GM23248 (cell line): Measurements from ENCODE around the gene SMG1. TPM values are rescaled to one million over a fixed set of nuclear protein-coding genes. Genes with fewer than 3 reads are reported as not detected.
"Not testable (repeated sequence)": the region's sequence is repeated elsewhere in the genome, so short reads cannot be mapped to it uniquely, and the experiment has no call there.

ENCODE experiments used
- DNase-seq: peaks from one replicate; pipeline ENCODE4 v3.0.0-alpha.2; 2015
- H2AFZ ChIP-seq: fragments of 200-600 bp; sonication (generic); 2 replicates; pipeline ENCODE4 v1.6.1; 2016; ENCODE audit warnings: antibody characterized with exemption
- H3F3A ChIP-seq: fragments of 200-600 bp; sonication (generic); 2 replicates; pipeline ENCODE4 v1.6.1; 2016; ENCODE audit warnings: mild to moderate bottlenecking, antibody characterized with exemption, mixed run types; ENCODE audit not compliant: insufficient read depth
- H3K27ac ChIP-seq: fragments of 200-600 bp; sonication (generic); 2 replicates; pipeline ENCODE4 v1.5.1; 2016; ENCODE audit warnings: mild to moderate bottlenecking
- H3K27me3 ChIP-seq: fragments of 200-600 bp; sonication (generic); replicated peaks from 2 replicates; pipeline ENCODE4 v1.6.1; 2016; ENCODE audit warnings: mild to moderate bottlenecking; ENCODE audit not compliant: insufficient read depth
- H3K36me3 ChIP-seq: fragments of 200-600 bp; sonication (generic); 2 replicates; pipeline ENCODE4 v1.6.1; 2016; ENCODE audit warnings: low read depth, mild to moderate bottlenecking
- H3K4me1 ChIP-seq: fragments of 200-600 bp; sonication (generic); 2 replicates; pipeline ENCODE4 v1.6.1; 2016; ENCODE audit warnings: mild to moderate bottlenecking; ENCODE audit not compliant: insufficient read depth
- H3K4me2 ChIP-seq: fragments of 200-600 bp; sonication (generic); one replicate; pipeline ENCODE4 v1.6.1; 2016; ENCODE audit warnings: mild to moderate bottlenecking; ENCODE audit not compliant: unreplicated experiment
- H3K4me3 ChIP-seq: fragments of 200-600 bp; sonication (generic); 2 replicates; pipeline ENCODE4 v1.5.1; 2016; ENCODE audit warnings: mild to moderate bottlenecking
- H3K79me2 ChIP-seq: fragments of 200-600 bp; sonication (generic); 2 replicates; pipeline ENCODE4 v1.6.1; 2016; ENCODE audit warnings: mild to moderate bottlenecking; ENCODE audit not compliant: insufficient read depth
- H3K9ac ChIP-seq: fragments of 200-600 bp; sonication (generic); 2 replicates; pipeline ENCODE4 v1.6.1; 2016; ENCODE audit warnings: mild to moderate bottlenecking
- H3K9me2 ChIP-seq: fragments of 200-600 bp; sonication (generic); 2 replicates; pipeline ENCODE4 v1.6.1; 2016; ENCODE audit warnings: mixed run types, mild to moderate bottlenecking, moderate library complexity; ENCODE audit not compliant: insufficient read depth
- H3K9me3 ChIP-seq: fragments of 200-600 bp; sonication (generic); one replicate; pipeline ENCODE4 v1.6.1; 2017; ENCODE audit warnings: low read depth
- H4K20me1 ChIP-seq: fragments of 200-600 bp; sonication (generic); 2 replicates; pipeline ENCODE4 v1.6.0; 2016; ENCODE audit not compliant: insufficient read depth
- EZH2 ChIP-seq: fragments of 200-600 bp; sonication (generic); IDR thresholded peaks from 2 replicates; pipeline ENCODE4 v1.6.1; 2018; ENCODE audit warnings: antibody characterized with exemption, mild to moderate bottlenecking; ENCODE audit not compliant: insufficient read depth, poor library complexity, severe bottlenecking
- EZH2phosphoT487 ChIP-seq: fragments of 200-600 bp; sonication (generic); IDR thresholded peaks from 2 replicates; pipeline ENCODE4 v1.6.1; 2018; ENCODE audit warnings: antibody characterized with exemption, moderate library complexity, mild to moderate bottlenecking, low read depth; ENCODE audit not compliant: insufficient read depth
- WGBS, 2 experiments: methylation state at CpG; one replicate each; pipeline ENCODE4 v1.1.6; 2015 to 2017; ENCODE audit warnings: low lambda C conversion rate in 2 of 2, low coverage in 1 of 2; ENCODE audit errors: missing lambda C conversion rate in 2 of 2; 5-methylcytosine and 5-hydroxymethylcytosine counted together
- in situ Hi-C: fragments of 300-500 bp; cut with MboI; formaldehyde crosslinking; loops from 2 replicates; pipeline ENCODE4 v1.15.0; 2020
- polyA plus RNA-seq: library from polyadenylated mRNA; unstranded; fragments of >200 nt; fragmentation: Nextera tagmentation; extraction: Ambion mirVana; gene quantifications from 2 replicates; pipeline ENCODE4 v1.2.1, GENCODE V29; 2016
- total RNA-seq: library from RNA; depleted of rRNA; stranded (reverse); fragments of >200 nt; shearing (Covaris generic); gene quantifications from 2 replicates; pipeline ENCODE4 v1.2.3, GENCODE V29; 2014

Gene SMG1
- total and polyA plus RNA-seq, 2 experiments from 2014 or later = 9.3 to 37.1 TPM

DNA sequence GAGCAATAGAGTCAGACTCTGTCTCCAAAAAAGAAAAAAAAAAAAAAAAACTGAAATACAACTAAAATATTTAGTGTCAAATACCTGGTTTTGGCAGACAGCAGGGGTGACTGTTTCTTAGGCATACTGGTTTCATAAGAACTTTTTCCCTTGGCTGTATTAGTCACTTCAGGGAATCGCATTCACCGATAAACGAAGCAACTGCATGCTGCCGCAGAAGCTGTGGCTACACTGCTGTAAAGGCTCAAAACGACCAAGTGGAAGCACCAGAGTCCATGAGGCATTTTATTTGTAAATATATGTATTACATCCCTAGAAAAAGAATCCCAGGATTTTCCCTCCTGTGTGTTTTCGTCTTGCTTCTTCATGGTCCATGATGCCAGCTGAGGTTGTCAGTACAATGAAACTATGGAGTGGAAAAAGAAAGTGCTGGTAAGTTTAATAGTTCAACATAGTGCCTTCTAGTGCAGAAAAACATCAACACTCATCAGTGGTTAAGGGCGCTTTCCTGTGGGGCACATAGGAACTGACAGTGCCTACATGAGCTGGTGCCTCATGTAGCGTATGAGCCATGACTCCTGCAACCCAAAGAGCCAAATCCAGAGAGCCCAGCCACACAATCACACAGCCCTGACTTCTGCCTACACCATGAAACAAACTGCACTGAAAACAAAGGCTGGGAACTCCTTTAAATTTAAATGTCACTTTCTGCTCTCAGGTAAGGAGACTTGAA is 143.3 kb downstream of the SMG1 start:
- no peak overlapping the region for H2AFZ ChIP-seq
- DNase-seq = no peak
- no peak overlapping the region for H3K9ac ChIP-seq
- TF ChIP-seq EZH2 (no peak), EZH2phosphoT487 (no peak)
- H3F3A ChIP-seq = peaks cover 45% of the 10 kb centered on the region
- no peaks in the 10 kb centered on the region for H3K9me2 ChIP-seq
- H4K20me1 ChIP-seq = peaks cover 41% of the 10 kb centered on the region; the same call in 1 of the 2 replicates
- H3K4me3 ChIP-seq = no peak overlapping the region
- no peaks in the 10 kb centered on the region for H3K9me3 ChIP-seq
- in situ Hi-C loops = no loop called here
- H3K27me3 ChIP-seq = no peaks in the 10 kb centered on the region
- no peak overlapping the region for H3K4me2 ChIP-seq
- peaks cover 48% of the 10 kb centered on the region for H3K36me3 ChIP-seq
- WGBS, 2 experiments = 91 to 96% methylated on average over 8 of the region's 8 CpGs
- peaks cover 57% of the 10 kb centered on the region for H3K79me2 ChIP-seq
- H3K27ac ChIP-seq = no peak overlapping the region
- peaks cover 17% of the 10 kb centered on the region for H3K4me1 ChIP-seq

DNA sequence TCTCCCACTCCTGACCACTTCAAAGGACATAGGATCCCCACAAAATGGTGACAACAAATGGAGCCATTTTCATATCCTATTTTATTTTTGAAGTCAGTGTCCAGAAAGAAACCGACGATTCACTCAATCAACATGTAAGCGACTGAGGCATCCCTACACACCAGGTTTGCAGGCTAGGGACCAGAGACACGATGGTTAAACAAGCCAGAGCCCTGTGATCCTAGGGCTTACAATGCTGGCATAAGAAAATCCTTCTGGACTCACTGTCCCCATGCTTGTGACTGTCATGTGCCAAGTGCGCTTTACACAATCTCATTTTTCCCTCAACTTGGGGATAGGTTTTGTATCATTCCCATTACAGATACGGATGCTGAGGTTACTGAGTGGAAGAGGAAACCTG is 145.0 kb downstream of the SMG1 start:
- H3K4me2 ChIP-seq, H2AFZ ChIP-seq, H3K27ac ChIP-seq, H3K9me2 ChIP-seq, in situ Hi-C loops, H3K4me3 ChIP-seq, H3K27me3 ChIP-seq, H3K9ac ChIP-seq, H3K9me3 ChIP-seq, DNase-seq: not testable (repeated sequence)
- peaks cover 33% of the 10 kb centered on the region; the same call in 1 of the 2 replicates for H4K20me1 ChIP-seq
- peaks cover 41% of the 10 kb centered on the region for H3K79me2 ChIP-seq
- H3K4me1 ChIP-seq = peaks cover 11% of the 10 kb centered on the region; the same call in 1 of the 2 replicates
- 41 to 57% methylated on average over 5 to 6 of the region's 6 CpGs for WGBS, 2 experiments
- H3K36me3 ChIP-seq = peaks cover 38% of the 10 kb centered on the region
- H3F3A ChIP-seq = peaks cover 38% of the 10 kb centered on the region

DNA sequence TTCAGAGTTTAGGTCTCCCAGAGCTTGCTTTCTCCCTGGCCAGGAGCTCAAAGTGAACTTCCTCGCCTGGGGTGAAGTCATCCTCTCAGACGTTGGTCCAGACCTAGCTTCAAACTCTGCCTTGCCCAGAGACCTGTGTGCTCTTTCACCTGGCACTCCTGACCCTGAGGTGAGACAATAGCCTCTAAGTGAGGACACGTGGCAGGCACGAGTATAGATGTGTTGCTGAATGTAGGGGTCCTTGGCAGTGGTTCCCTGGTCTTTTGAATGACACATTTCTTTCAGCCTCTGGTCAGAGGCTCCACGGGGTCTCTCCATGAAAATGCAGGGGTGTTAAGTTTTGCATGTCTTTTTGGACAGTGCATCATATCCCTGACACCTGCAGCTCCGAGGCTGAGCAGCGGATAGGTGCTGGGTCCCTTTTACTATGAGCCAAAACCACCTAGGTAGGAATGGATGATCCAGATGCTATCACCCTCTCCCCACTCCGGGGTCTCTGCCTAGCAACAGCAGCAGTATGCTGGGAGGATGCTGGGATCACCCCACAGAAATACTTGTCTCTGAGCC is 145.7 kb downstream of the SMG1 start:
- H3K27ac ChIP-seq, H3K9ac ChIP-seq, H3K4me3 ChIP-seq, H3K4me2 ChIP-seq, H2AFZ ChIP-seq, DNase-seq, in situ Hi-C loops, H3K9me3 ChIP-seq, H3K27me3 ChIP-seq, H3K9me2 ChIP-seq, H3K4me1 ChIP-seq: not testable (repeated sequence)
- H3F3A ChIP-seq = peaks cover 32% of the 10 kb centered on the region
- H3K79me2 ChIP-seq = peaks cover 34% of the 10 kb centered on the region
- 53 to 54% methylated on average over 8 of the region's 8 CpGs for WGBS, 2 experiments
- peaks cover 26% of the 10 kb centered on the region; the same call in 1 of the 2 replicates for H4K20me1 ChIP-seq
- peaks cover 31% of the 10 kb centered on the region for H3K36me3 ChIP-seq

DNA sequence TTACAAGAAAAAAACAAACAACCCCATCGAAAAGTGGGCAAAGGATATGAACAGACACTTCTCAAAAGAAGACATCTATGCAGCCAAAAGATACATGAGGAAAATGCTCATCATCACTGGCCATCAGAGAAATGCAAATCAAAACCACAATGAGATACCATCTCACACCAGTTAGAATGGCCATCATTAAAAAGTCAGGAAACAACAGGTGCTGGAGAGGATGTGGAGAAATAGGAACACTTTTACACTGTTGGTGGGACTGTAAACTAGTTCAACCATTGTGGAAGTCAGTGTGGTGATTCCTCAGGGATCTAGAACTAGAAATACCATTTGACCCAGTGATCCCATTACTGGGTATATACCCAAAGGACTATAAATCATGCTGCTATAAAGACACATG is 148.5 kb downstream of the SMG1 start:
- H2AFZ ChIP-seq, H3K27me3 ChIP-seq, H3K36me3 ChIP-seq, DNase-seq, H3K9me3 ChIP-seq, H3K27ac ChIP-seq, H3K4me2 ChIP-seq, H3K79me2 ChIP-seq, H4K20me1 ChIP-seq, H3K4me1 ChIP-seq, H3K9ac ChIP-seq, H3K9me2 ChIP-seq, in situ Hi-C loops, H3F3A ChIP-seq, H3K4me3 ChIP-seq: not testable (repeated sequence)
- 100% methylated on average over 1 of the region's 1 CpG for WGBS, 2 experiments

DNA sequence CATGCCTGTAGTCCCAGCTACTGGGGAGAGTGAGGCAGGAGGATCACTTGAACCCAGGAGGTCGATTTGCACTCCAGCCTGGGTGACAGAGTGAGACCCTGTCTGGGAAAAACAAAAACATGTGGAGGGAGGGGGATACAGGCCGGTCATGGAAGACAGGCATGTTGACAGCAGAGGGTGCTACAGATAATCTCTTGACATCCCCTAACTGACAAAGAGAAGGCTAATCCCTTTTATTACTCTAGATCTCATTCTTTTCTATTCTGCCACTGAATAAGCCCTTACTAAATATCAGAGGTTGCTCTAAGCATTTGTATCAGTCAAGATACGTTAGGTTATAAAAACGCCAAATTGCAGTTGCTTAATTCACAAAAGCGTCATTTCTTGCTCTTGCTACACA is 149.9 kb downstream of the SMG1 start:
- H2AFZ ChIP-seq, H3K9me3 ChIP-seq, H3K27ac ChIP-seq, H3K4me1 ChIP-seq, H3K9ac ChIP-seq, H3K36me3 ChIP-seq, H3K9me2 ChIP-seq, H3K27me3 ChIP-seq, in situ Hi-C loops, H3K79me2 ChIP-seq, H3K4me3 ChIP-seq, H3F3A ChIP-seq, H4K20me1 ChIP-seq, H3K4me2 ChIP-seq, DNase-seq: not testable (repeated sequence)
- 80 to 87% methylated on average over 5 of the region's 5 CpGs for WGBS, 2 experiments

DNA sequence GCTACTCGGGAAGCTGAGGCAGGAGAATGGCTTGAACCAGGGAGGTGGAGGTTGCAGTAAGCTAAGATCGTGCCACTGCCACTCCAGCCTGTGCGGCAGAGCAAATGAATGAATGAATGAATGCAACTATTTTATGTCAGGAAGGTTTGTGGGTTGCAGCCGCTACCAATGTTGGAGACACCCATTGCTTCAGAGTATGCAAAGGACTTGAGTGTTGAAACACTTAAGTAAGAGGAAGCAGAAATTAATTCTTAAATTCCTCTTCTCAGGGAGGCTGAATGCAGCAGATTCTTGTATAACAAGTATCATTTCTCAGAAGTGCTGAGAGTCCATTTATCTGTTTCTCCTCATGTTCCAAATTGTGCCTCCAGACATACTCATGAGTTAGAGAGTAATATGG is 151.6 kb downstream of the SMG1 start:
- H2AFZ ChIP-seq, H4K20me1 ChIP-seq, H3K27ac ChIP-seq, in situ Hi-C loops, H3F3A ChIP-seq, H3K4me2 ChIP-seq, H3K9ac ChIP-seq, H3K79me2 ChIP-seq, H3K36me3 ChIP-seq, DNase-seq, H3K9me3 ChIP-seq, H3K4me3 ChIP-seq, H3K9me2 ChIP-seq, H3K4me1 ChIP-seq, H3K27me3 ChIP-seq: not testable (repeated sequence)
- 97 to 100% methylated on average over 4 of the region's 4 CpGs for WGBS, 2 experiments

DNA sequence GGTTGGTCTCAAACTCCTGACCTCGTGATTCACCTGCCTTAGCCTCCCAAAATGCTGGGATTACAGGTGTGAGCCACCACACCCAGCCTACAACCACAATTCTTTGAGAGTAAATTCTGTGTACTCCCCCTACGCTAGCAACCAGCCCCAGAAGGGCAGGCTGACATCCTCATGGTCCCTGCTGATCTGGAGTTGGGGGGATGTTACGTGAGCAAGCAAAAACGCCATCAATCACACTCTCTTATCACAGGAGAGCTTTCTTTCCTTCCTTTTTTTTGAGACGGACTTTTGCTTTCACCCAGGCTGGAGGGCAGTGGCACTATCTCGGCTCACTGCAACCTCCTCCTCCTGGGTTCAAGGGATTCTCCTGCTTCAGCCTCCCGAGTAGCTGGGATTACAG is 154.0 kb downstream of the SMG1 start:
- H3K4me1 ChIP-seq, H3K4me2 ChIP-seq, H3K9me2 ChIP-seq, H3K4me3 ChIP-seq, H3K27ac ChIP-seq, H4K20me1 ChIP-seq, H3K36me3 ChIP-seq, H3F3A ChIP-seq, H2AFZ ChIP-seq, H3K9ac ChIP-seq, DNase-seq, H3K27me3 ChIP-seq, H3K9me3 ChIP-seq, in situ Hi-C loops, H3K79me2 ChIP-seq: not testable (repeated sequence)
- 91 to 95% methylated on average over 4 to 7 of the region's 7 CpGs for WGBS, 2 experiments
